Panc1 (cell line): Measurements from ENCODE around the gene AP3B1. TPM values are rescaled to one million over a fixed set of nuclear protein-coding genes. Genes with fewer than 3 reads are reported as not detected.

ENCODE experiments used
- ATAC-seq: fragments of 200-7000 bp; cut with Tn5 transposase; 2 replicates; pipeline ENCODE4 v1.9.1; 2020; ENCODE audit warnings: mild to moderate bottlenecking, moderate library complexity
- BruUV-seq: library from RNA; stranded (reverse); fragments of 400-500 nt; replicated peaks from 2 replicates; lab custom pipeline; 2021; lab: Mats Ljungman, UMichigan
- CTCF ChIA-PET: fragments of 300-600 bp; sonication (Branson Sonifier 250); formaldehyde crosslinking; loops from one replicate; lab custom pipeline; 2022; ENCODE audit warnings: antibody characterized with exemption; lab: Charles Lee
- POLR2A ChIA-PET: fragments of 300-600 bp; sonication (Branson Sonifier 250); formaldehyde crosslinking; loops from one replicate; lab custom pipeline; 2022; ENCODE audit warnings: antibody characterized with exemption; lab: Charles Lee
- DNase-seq: peaks from one replicate; pipeline ENCODE4 v3.0.0-alpha.2; 2010; ENCODE audit warnings: low read depth, low spot score
- H3K27ac ChIP-seq: 2 replicates; pipeline ENCODE4 v1.5.1; 2011; ENCODE audit warnings: mild to moderate bottlenecking, low read length, inconsistent platforms
- H3K27me3 ChIP-seq: fragments of 200-500 bp; sonication (Bioruptor generic); 2 replicates; pipeline ENCODE4 v1.6.0; 2014; ENCODE audit warnings: low read length, inconsistent platforms; ENCODE audit not compliant: control insufficient read depth, insufficient read depth
- H3K36me3 ChIP-seq: fragments of 200-500 bp; sonication (Bioruptor generic); 2 replicates; pipeline ENCODE4 v1.5.1; 2014; ENCODE audit warnings: inconsistent platforms, mild to moderate bottlenecking, low read length, moderate library complexity; ENCODE audit not compliant: control insufficient read depth, insufficient read depth
- H3K4me1 ChIP-seq: 2 replicates; pipeline ENCODE4 v1.5.1; 2011; ENCODE audit warnings: inconsistent platforms, mild to moderate bottlenecking, low read length, moderate library complexity; ENCODE audit not compliant: control insufficient read depth, insufficient read depth
- H3K4me3 ChIP-seq, 2 experiments: 2 replicates each; pipeline ENCODE4 v1.5.1; 2011 to 2012; ENCODE audit warnings: low read depth in 2 of 2, low read length in 2 of 2, mild to moderate bottlenecking in 2 of 2, inconsistent platforms in 1 of 2, moderate library complexity in 1 of 2
- H3K9me3 ChIP-seq: fragments of 200-500 bp; sonication (Bioruptor generic); 2 replicates; pipeline ENCODE4 v1.5.1; 2014; ENCODE audit warnings: low read depth, mild to moderate bottlenecking, inconsistent platforms, low read length, moderate library complexity; ENCODE audit not compliant: control insufficient read depth, insufficient read depth
- POLR2AphosphoS5 ChIP-seq: IDR thresholded peaks from 2 replicates; pipeline ENCODE4 v1.6.1; 2012; ENCODE audit warnings: mild to moderate bottlenecking, low read depth, low read length, moderate library complexity
- SIN3A ChIP-seq: IDR thresholded peaks from 2 replicates; pipeline ENCODE4 v1.6.1; 2012; ENCODE audit warnings: low read depth, mild to moderate bottlenecking, low read length, moderate library complexity, borderline replicate concordance; ENCODE audit not compliant: insufficient read depth
- TCF7L2 ChIP-seq: IDR thresholded peaks from 2 replicates; pipeline ENCODE4 v1.6.1; 2011; ENCODE audit warnings: mild to moderate bottlenecking, low read depth, low read length, inconsistent platforms
- in situ Hi-C: cut with HindIII; loops from 2 replicates; pipeline ENCODE4 v1.10.0; 2016; ENCODE audit warnings: low sequenced_read_pairs, low pct_unique_long_range_greater_than_20kb
- intact Hi-C: fragments of 100-400 bp; cut with micrococcal nuclease; formaldehyde crosslinking; loops from one replicate; pipeline ENCODE4 v1.10.0; 2022; ENCODE audit not compliant: unreplicated experiment
- total RNA-seq: library from RNA; stranded (reverse); gene quantifications from one replicate; pipeline ENCODE4 v1.2.1, GENCODE V29; 2021; ENCODE audit not compliant: unreplicated experiment
- TF ChIP-seq, protein P1 (sequence below), 2 experiments: IDR thresholded peaks; 2 replicates each; pipeline ENCODE4 v1.6.1; 2011 to 2012; ENCODE audit warnings: low read depth in 2 of 2, control low read depth in 1 of 2, low read length in 1 of 2, mild to moderate bottlenecking in 1 of 2, moderate library complexity in 1 of 2; ENCODE audit not compliant: insufficient read depth in 1 of 2
- TF ChIP-seq, protein P2 (sequence below): fragments of 450-650 bp; IDR thresholded peaks from 2 replicates; pipeline ENCODE4 v1.5.1; 2017; ENCODE audit warnings: mild to moderate bottlenecking

Gene AP3B1
- total RNA-seq, 1 experiment from 2014 or later = 55.4 TPM

DNA sequence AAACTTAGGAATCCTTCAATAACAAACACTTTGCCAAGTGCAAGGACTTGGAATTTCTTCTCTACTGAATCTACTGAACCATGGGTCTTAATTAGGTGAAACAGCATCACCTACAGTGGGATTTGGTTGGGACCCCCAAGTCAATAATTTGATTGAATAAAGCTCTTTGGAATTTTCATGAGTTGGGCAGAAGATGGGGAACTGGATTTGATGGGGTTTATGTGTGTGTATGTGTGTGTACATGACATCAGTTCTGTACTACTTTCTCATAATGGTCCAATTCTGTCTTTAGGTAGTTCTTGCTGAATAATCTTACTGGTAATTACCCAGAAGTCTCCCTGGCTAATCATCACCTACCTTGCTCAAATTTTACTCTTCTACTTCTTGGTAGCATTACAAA, 319.9 kb downstream of the AP3B1 start:
- Histone ChIP-seq H3K27me3 (no peaks in the 10 kb centered on the region; the same call in 1 of the 2 replicates), H3K4me1 (no peaks in the 10 kb centered on the region), H3K4me3 (no peak overlapping the region), H3K36me3 (no peaks in the 10 kb centered on the region), H3K27ac (no peak overlapping the region), H3K9me3 (no peaks in the 10 kb centered on the region)
- POLR2A ChIA-PET = no interaction called here
- in situ Hi-C loops = no loop called here
- BruUV-seq = no TSS peak
- ATAC-seq (no peak), DNase-seq (no peak)
- no peak for TF ChIP-seq SIN3A
- TF ChIP-seq, protein P1, sequence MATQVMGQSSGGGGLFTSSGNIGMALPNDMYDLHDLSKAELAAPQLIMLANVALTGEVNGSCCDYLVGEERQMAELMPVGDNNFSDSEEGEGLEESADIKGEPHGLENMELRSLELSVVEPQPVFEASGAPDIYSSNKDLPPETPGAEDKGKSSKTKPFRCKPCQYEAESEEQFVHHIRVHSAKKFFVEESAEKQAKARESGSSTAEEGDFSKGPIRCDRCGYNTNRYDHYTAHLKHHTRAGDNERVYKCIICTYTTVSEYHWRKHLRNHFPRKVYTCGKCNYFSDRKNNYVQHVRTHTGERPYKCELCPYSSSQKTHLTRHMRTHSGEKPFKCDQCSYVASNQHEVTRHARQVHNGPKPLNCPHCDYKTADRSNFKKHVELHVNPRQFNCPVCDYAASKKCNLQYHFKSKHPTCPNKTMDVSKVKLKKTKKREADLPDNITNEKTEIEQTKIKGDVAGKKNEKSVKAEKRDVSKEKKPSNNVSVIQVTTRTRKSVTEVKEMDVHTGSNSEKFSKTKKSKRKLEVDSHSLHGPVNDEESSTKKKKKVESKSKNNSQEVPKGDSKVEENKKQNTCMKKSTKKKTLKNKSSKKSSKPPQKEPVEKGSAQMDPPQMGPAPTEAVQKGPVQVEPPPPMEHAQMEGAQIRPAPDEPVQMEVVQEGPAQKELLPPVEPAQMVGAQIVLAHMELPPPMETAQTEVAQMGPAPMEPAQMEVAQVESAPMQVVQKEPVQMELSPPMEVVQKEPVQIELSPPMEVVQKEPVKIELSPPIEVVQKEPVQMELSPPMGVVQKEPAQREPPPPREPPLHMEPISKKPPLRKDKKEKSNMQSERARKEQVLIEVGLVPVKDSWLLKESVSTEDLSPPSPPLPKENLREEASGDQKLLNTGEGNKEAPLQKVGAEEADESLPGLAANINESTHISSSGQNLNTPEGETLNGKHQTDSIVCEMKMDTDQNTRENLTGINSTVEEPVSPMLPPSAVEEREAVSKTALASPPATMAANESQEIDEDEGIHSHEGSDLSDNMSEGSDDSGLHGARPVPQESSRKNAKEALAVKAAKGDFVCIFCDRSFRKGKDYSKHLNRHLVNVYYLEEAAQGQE (IDR thresholded peaks at IDR 0.05; ENCODE audit: insufficient read depth in 1 of 2, low read depth in 2 of 2, low read length in 1 of 2) = no peak
- TF ChIP-seq POLR2AphosphoS5 = no peak
- no peak for TF ChIP-seq TCF7L2
- TF ChIP-seq, protein P2, sequence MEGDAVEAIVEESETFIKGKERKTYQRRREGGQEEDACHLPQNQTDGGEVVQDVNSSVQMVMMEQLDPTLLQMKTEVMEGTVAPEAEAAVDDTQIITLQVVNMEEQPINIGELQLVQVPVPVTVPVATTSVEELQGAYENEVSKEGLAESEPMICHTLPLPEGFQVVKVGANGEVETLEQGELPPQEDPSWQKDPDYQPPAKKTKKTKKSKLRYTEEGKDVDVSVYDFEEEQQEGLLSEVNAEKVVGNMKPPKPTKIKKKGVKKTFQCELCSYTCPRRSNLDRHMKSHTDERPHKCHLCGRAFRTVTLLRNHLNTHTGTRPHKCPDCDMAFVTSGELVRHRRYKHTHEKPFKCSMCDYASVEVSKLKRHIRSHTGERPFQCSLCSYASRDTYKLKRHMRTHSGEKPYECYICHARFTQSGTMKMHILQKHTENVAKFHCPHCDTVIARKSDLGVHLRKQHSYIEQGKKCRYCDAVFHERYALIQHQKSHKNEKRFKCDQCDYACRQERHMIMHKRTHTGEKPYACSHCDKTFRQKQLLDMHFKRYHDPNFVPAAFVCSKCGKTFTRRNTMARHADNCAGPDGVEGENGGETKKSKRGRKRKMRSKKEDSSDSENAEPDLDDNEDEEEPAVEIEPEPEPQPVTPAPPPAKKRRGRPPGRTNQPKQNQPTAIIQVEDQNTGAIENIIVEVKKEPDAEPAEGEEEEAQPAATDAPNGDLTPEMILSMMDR = no peak
- intact Hi-C loops = no loop called here
- CTCF ChIA-PET = interaction anchor here (0.6 kb wide), 1 partner anchor 19 kb away, joined by 3 read pairs; no protein-coding TSS in a partner anchor

DNA sequence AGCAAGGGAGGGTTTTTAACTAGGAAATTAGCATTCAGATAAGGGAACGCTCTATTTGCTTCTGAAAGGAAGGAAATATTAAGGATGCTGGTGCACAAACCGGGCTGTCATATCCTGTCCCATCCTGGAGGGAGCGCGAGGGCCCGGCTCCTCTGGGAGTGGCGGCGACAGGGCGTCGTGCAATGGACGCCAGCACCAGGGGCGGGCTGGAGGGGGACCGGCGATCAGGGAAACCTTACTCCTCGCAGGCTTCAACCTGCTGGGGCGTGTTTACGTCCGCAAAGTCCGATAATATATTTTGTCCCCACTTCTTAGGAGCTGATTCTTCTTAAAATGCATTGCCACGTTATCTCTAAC, 321.3 kb downstream of the AP3B1 start:
- intact Hi-C loops (no loop called here), in situ Hi-C loops (no loop called here)
- CTCF ChIA-PET = no interaction called here
- no TSS peak for BruUV-seq
- H3K4me1 ChIP-seq = no peaks in the 10 kb centered on the region
- H3K4me3 ChIP-seq = no peak overlapping the region
- DNase-seq (no peak), ATAC-seq (no peak)
- POLR2A ChIA-PET = no interaction called here
- no peaks in the 10 kb centered on the region for H3K9me3 ChIP-seq
- H3K27me3 ChIP-seq = no peaks in the 10 kb centered on the region
- H3K36me3 ChIP-seq = no peaks in the 10 kb centered on the region
- TF ChIP-seq, protein P1 (IDR thresholded peaks at IDR 0.05; ENCODE audit: insufficient read depth in 1 of 2, low read depth in 2 of 2, low read length in 1 of 2) = no peak
- TF ChIP-seq SIN3A (no peak), TCF7L2 (no peak), POLR2AphosphoS5 (no peak)
- TF ChIP-seq, protein P2 = no peak
- H3K27ac ChIP-seq = no peak overlapping the region
